GM12878 (cell line): ENCODE measurements around the gene SHMT2.

Experiments used
- HDAC2 ChIP-seq: fragments of 200-600 bp; sonication (generic); IDR thresholded peaks from 2 replicates; pipeline ENCODE4 v1.6.1; 2017
- SREBF2 ChIP-seq: IDR thresholded peaks from 2 replicates; pipeline ENCODE4 v1.6.1; 2012; ENCODE audit warnings: mild to moderate bottlenecking, low read length
- STAT3 ChIP-seq: IDR thresholded peaks from 2 replicates; pipeline ENCODE4 v1.6.1; 2011; ENCODE audit warnings: low read depth, low read length, improper control_type of control experiment
- TF ChIP-seq, protein P1 (sequence below), 3 experiments: IDR thresholded peaks in 2 of 3; conservative IDR thresholded peaks in 1 of 3; 2 replicates each; pipeline ENCODE4 v1.5.1; 2011; ENCODE audit warnings: low read depth in 3 of 3, low read length in 3 of 3, mild to moderate bottlenecking in 3 of 3, control low read depth in 2 of 3, moderate library complexity in 2 of 3, inconsistent platforms in 1 of 3, mixed read lengths in 1 of 3; ENCODE audit not compliant: control insufficient read depth in 2 of 3, insufficient read depth in 1 of 3; ENCODE audit errors: extremely low read depth in 1 of 3

DNA sequence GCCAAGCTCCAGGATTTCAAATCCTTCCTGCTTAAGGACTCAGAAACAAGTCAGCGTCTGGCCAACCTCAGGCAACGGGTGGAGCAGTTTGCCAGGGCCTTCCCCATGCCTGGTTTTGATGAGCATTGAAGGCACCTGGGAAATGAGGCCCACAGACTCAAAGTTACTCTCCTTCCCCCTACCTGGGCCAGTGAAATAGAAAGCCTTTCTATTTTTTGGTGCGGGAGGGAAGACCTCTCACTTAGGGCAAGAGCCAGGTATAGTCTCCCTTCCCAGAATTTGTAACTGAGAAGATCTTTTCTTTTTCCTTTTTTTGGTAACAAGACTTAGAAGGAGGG, 4.7 kb downstream of the SHMT2 start:
- TF ChIP-seq, protein P1, sequence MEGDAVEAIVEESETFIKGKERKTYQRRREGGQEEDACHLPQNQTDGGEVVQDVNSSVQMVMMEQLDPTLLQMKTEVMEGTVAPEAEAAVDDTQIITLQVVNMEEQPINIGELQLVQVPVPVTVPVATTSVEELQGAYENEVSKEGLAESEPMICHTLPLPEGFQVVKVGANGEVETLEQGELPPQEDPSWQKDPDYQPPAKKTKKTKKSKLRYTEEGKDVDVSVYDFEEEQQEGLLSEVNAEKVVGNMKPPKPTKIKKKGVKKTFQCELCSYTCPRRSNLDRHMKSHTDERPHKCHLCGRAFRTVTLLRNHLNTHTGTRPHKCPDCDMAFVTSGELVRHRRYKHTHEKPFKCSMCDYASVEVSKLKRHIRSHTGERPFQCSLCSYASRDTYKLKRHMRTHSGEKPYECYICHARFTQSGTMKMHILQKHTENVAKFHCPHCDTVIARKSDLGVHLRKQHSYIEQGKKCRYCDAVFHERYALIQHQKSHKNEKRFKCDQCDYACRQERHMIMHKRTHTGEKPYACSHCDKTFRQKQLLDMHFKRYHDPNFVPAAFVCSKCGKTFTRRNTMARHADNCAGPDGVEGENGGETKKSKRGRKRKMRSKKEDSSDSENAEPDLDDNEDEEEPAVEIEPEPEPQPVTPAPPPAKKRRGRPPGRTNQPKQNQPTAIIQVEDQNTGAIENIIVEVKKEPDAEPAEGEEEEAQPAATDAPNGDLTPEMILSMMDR (IDR thresholded peaks at IDR 0.05 in 2 of 3, conservative IDR thresholded peaks at IDR 0.05 in 1 of 3; ENCODE audit: control insufficient read depth in 2 of 3, extremely low read depth in 1 of 3, insufficient read depth in 1 of 3, low read depth in 3 of 3, low read length in 3 of 3) = no peak
- TF ChIP-seq HDAC2 = no peak
- no peak for TF ChIP-seq STAT3
- TF ChIP-seq SREBF2 = no peak
